Adrenal gland (tissue), 12 donors: ENCODE measurements around the gene LPIN2. TPM values are rescaled to one million over a fixed set of nuclear protein-coding genes. Genes with fewer than 3 reads are reported as not detected.

Experiments used
- DNase-seq, 7 donors: peaks; one replicate each; pipeline ENCODE4 v3.0.0-alpha.2; 2019 to 2020
- H3K27ac ChIP-seq, 5 donors: fragments of 200-600 bp; sonication (generic) in 4 of 5; 1 replicate in 3 of 5; 2 replicates in 2 of 5; pipeline versions ENCODE4 v1.5.1 to v1.8.0; 2016 to 2020; ENCODE audit warnings: mild to moderate bottlenecking in 1 of 5
- H3K27me3 ChIP-seq: fragments of 200-600 bp; 2 replicates; pipeline ENCODE4 v1.8.0; 2021
- H3K36me3 ChIP-seq, 2 donors: fragments of 200-600 bp; replicated peaks in 1 of 2; 1 replicate in 1 of 2; 2 replicates in 1 of 2; pipeline versions ENCODE4 v1.5.1 to v1.8.0; 2018 to 2022
- H3K4me1 ChIP-seq, 2 donors: fragments of 200-600 bp; replicated peaks in 1 of 2; 1 replicate in 1 of 2; 2 replicates in 1 of 2; pipeline versions ENCODE4 v1.5.1 to v1.8.0; 2018 to 2021
- H3K4me3 ChIP-seq, 4 donors: fragments of 200-600 bp; sonication (generic) in 3 of 4; one replicate each; pipeline ENCODE4 v1.5.1; 2016 to 2018
- H3K9me3 ChIP-seq, 3 donors: fragments of 200-600 bp; sonication (generic) in 1 of 3; replicated peaks in 1 of 3; 1 replicate in 2 of 3; 2 replicates in 1 of 3; pipeline versions ENCODE4 v1.5.1 to v1.8.0; 2016 to 2021
- POLR2A ChIP-seq, 2 donors: fragments of 450-650 bp; IDR thresholded peaks; one replicate each; pipeline ENCODE4 v1.6.1; 2017; ENCODE audit warnings: antibody characterized with exemption in 2 of 2, mild to moderate bottlenecking in 2 of 2, moderate library complexity in 1 of 2
- WGBS, 4 donors: extraction: QIAGEN DNeasy Blood & Tissue Kit in 2 of 4; methylation state at CpG; one replicate each; pipeline versions ENCODE4 v1.1.5 to v1.1.7; 2013 to 2017; 5-methylcytosine and 5-hydroxymethylcytosine counted together
- intact Hi-C, 2 donors: fragments of 100-400 bp; cut with DNase I; formaldehyde crosslinking; loops; one replicate each; pipeline versions ENCODE4 v1.14.1 to v1.15.0; 2022 to 2023
- polyA plus RNA-seq, 3 donors: library from polyadenylated mRNA; stranded (reverse); fragments of 200-250 nt in 2 of 3; fragments of 350-450 nt in 1 of 3; fragmentation: Illumina TruSeq in 1 of 3; extraction: RNeasy Lipid Tissue Mini Kit (QIAGEN cat#74804) in 1 of 3; gene quantifications; one replicate each; pipeline ENCODE4 v1.2.3, GENCODE V29; 2013 to 2014
- total RNA-seq, 9 donors: library from RNA; depleted of rRNA in 4 of 9; stranded (reverse); fragments of >200 nt in 4 of 9; fragments of 120-200 nt in 1 of 9; fragmentation: NEBNext Ultra II Directional in 1 of 9; extraction: Animal tissue kit (Norgen Biotek cat#: 25700) in 1 of 9; gene quantifications; one replicate each; pipeline versions ENCODE4 v1.1.0 to v1.2.4, GENCODE V29; 2013 to 2023
- TF ChIP-seq, protein P1 (sequence below), 6 experiments: fragments of 450-650 bp in 4 of 6; fragments of 200-600 bp in 2 of 6; sonication (generic) in 1 of 6; IDR thresholded peaks; 1 replicate in 5 of 6; 2 replicates in 1 of 6; pipeline versions ENCODE4 v1.5.1 to v1.8.0; 2016 to 2021; ENCODE audit warnings: antibody characterized with exemption in 6 of 6, mild to moderate bottlenecking in 2 of 6, moderate library complexity in 1 of 6
- donor health status: healthy with polysubstance abuse.
- donor health status: Bipolar disorder and iron deficiency.
- donor health status: DM: yes; HTN: yes; CAD: no.
- donor health status: DM: no; HTN: no; CAD: no.
- donor health status: DM: no; HTN: no; CAD: no.
- donor health status: DM: yes; HTN: yes; CAD: no.

The LPIN2 gene
- total and polyA plus RNA-seq, 12 donors: 5.2 to 48.6 (median 27.3) TPM

- Histone ChIP-seq H3K4me1 (peaks cover 0 to 20% of the 10 kb centered on the region in 2 donors), H3K27me3 (no peaks in the 10 kb centered on the region), H3K27ac (peak overlapping the region in 3 of 5 donors; percentile 4 to 65 (median 27)), H3K36me3 (no peaks in the 10 kb centered on the region), H3K4me3 (no peak overlapping the region), H3K9me3 (no peaks in the 10 kb centered on the region)
- intact Hi-C loops: no loop called here
- peak in 1 of 7 donors; percentile 42 for DNase-seq
- WGBS, 4 donors: 56 to 71% (median 67%) methylated on average over 3 of the region's 3 CpGs
- TF ChIP-seq, protein P1, sequence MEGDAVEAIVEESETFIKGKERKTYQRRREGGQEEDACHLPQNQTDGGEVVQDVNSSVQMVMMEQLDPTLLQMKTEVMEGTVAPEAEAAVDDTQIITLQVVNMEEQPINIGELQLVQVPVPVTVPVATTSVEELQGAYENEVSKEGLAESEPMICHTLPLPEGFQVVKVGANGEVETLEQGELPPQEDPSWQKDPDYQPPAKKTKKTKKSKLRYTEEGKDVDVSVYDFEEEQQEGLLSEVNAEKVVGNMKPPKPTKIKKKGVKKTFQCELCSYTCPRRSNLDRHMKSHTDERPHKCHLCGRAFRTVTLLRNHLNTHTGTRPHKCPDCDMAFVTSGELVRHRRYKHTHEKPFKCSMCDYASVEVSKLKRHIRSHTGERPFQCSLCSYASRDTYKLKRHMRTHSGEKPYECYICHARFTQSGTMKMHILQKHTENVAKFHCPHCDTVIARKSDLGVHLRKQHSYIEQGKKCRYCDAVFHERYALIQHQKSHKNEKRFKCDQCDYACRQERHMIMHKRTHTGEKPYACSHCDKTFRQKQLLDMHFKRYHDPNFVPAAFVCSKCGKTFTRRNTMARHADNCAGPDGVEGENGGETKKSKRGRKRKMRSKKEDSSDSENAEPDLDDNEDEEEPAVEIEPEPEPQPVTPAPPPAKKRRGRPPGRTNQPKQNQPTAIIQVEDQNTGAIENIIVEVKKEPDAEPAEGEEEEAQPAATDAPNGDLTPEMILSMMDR (IDR thresholded peaks at IDR 0.05): no peak
- TF ChIP-seq POLR2A (IDR thresholded peaks at IDR 0.05): no peak
These were observed 46.3 kb upstream of the LPIN2 start for GRCh38 chr18:3059272-3059671.

GRCh38 chr18:3058328-3059191 is 45.6 kb upstream of the LPIN2 start:
- WGBS, 4 donors: 73 to 84% (median 79%) methylated on average over 6 of the region's 6 CpGs
- DNase-seq: peak in 1 of 7 donors; percentile 34
- TF ChIP-seq, protein P1 (IDR thresholded peaks at IDR 0.05): no peak
- no peak for TF ChIP-seq POLR2A (IDR thresholded peaks at IDR 0.05)
- Histone ChIP-seq H3K27ac (peak overlapping the region in 3 of 5 donors; percentile 4 to 32 (median 27)), H3K9me3 (no peaks in the 10 kb centered on the region), H3K4me3 (no peak overlapping the region), H3K27me3 (no peaks in the 10 kb centered on the region), H3K36me3 (no peaks in the 10 kb centered on the region), H3K4me1 (peaks cover 0 to 20% of the 10 kb centered on the region in 2 donors)
- intact Hi-C loops: no loop called here

GRCh38 chr18:3057526-3057925 is 44.6 kb upstream of the LPIN2 start:
- Histone ChIP-seq H3K36me3 (no peaks in the 10 kb centered on the region), H3K27ac (no peak overlapping the region), H3K27me3 (no peaks in the 10 kb centered on the region), H3K4me3 (no peak overlapping the region), H3K4me1 (peaks cover 0 to 20% of the 10 kb centered on the region in 2 donors), H3K9me3 (no peaks in the 10 kb centered on the region)
- DNase-seq: peak in 1 of 7 donors; percentile 29
- intact Hi-C loops: no loop called here
- 76 to 92% (median 87%) methylated on average over 3 to 4 of the region's 4 CpGs for WGBS, 4 donors
- no peak for TF ChIP-seq POLR2A (IDR thresholded peaks at IDR 0.05)

GRCh38 chr18:3056311-3056710 is 43.4 kb upstream of the LPIN2 start:
- Histone ChIP-seq H3K36me3 (no peaks in the 10 kb centered on the region), H3K9me3 (no peaks in the 10 kb centered on the region), H3K27me3 (no peaks in the 10 kb centered on the region), H3K4me1 (peaks cover 0 to 20% of the 10 kb centered on the region in 2 donors), H3K27ac (no peak overlapping the region), H3K4me3 (no peak overlapping the region)
- intact Hi-C loops: no loop called here
- peak in 1 of 7 donors; percentile 34 for DNase-seq
- TF ChIP-seq POLR2A (IDR thresholded peaks at IDR 0.05): no peak
- TF ChIP-seq, protein P1 (IDR thresholded peaks at IDR 0.05): no peak
- 79 to 87% (median 84%) methylated on average over 9 of the region's 9 CpGs for WGBS, 4 donors
